ENCODE data around the gene CHRNA4. TPM values are rescaled to one million over a fixed set of nuclear protein-coding genes. Genes with fewer than 3 reads are reported as not detected.
"Not testable (repeated sequence)": the region's sequence is repeated elsewhere in the genome, so short reads cannot be mapped to it uniquely, and the experiment has no call there.

Gene CHRNA4
- total RNA-seq, 1 donor from 2014 or later = 145 TPM

GRCh38 chr20:63312690-63313348, 48.3 kb downstream of the CHRNA4 start:
- ATAC-seq (no peak), DNase-seq (ENCODE audit: low spot score) (no peak)

GRCh38 chr20:63312273-63312672, 48.9 kb downstream of the CHRNA4 start:
- no peak for ATAC-seq
- no peak for DNase-seq (ENCODE audit: low spot score)

- DNase-seq (ENCODE audit: low spot score) = no peak
- no peak for ATAC-seq
Observed at GRCh38 chr20:63311833-63312243, 49.3 kb downstream of the CHRNA4 start.

GRCh38 chr20:63311186-63311832, 49.8 kb downstream of the CHRNA4 start:
- ATAC-seq = no peak

GRCh38 chr20:63310265-63310991, 50.7 kb downstream of the CHRNA4 start:
- no peak for DNase-seq (ENCODE audit: low spot score)
- ATAC-seq = no peak

More at GRCh38 chr20:63311186-63311832, 49.8 kb downstream of the CHRNA4 start:
- no peak for DNase-seq (ENCODE audit: low spot score)

- DNase-seq (ENCODE audit: low spot score) (no peak), ATAC-seq (peak; percentile 77)
Observed at GRCh38 chr20:63309261-63310071, 51.7 kb downstream of the CHRNA4 start.

- ATAC-seq = no peak
- no peak for DNase-seq (ENCODE audit: low spot score)
Observed at GRCh38 chr20:63308218-63308911, 52.8 kb downstream of the CHRNA4 start.

- no peak for ATAC-seq
Observed at GRCh38 chr20:63307538-63308217, 53.5 kb downstream of the CHRNA4 start.

GRCh38 chr20:63306673-63307537, 54.2 kb downstream of the CHRNA4 start:
- DNase-seq (ENCODE audit: low spot score) (no peak), ATAC-seq (no peak)

More at GRCh38 chr20:63307538-63308217, 53.5 kb downstream of the CHRNA4 start:
- no peak for DNase-seq (ENCODE audit: low spot score)

- not testable (repeated sequence) for DNase-seq (ENCODE audit: low spot score); ATAC-seq
Observed at GRCh38 chr20:63305933-63306672, 55.0 kb downstream of the CHRNA4 start.

- DNase-seq (ENCODE audit: low spot score) (no peak), ATAC-seq (no peak)
Observed at GRCh38 chr20:63305393-63305792, 55.8 kb downstream of the CHRNA4 start.

- no peak for DNase-seq (ENCODE audit: low spot score)
- no peak for ATAC-seq
Observed at GRCh38 chr20:63303095-63303666, 58.0 kb downstream of the CHRNA4 start.

- ATAC-seq = no peak
- DNase-seq (ENCODE audit: low spot score) = no peak
Observed at GRCh38 chr20:63301671-63302070, 59.5 kb downstream of the CHRNA4 start.

GRCh38 chr20:63298731-63299312, 62.3 kb downstream of the CHRNA4 start:
- ATAC-seq = no peak
- DNase-seq (ENCODE audit: low spot score) = no peak

GRCh38 chr20:63297796-63298572, 63.2 kb downstream of the CHRNA4 start:
- no peak for DNase-seq (ENCODE audit: low spot score)
- ATAC-seq = no peak

- DNase-seq (ENCODE audit: low spot score) (no peak), ATAC-seq (no peak)
Observed at GRCh38 chr20:63297371-63297781, 63.8 kb downstream of the CHRNA4 start.

Measured in left lobe of liver (tissue), 2 donors.